GM12864 (cell line): Measurements from ENCODE around the gene ATF3.
"Not testable (repeated sequence)": the region's sequence is repeated elsewhere in the genome, so short reads cannot be mapped to it uniquely, and the experiment has no call there.

ENCODE experiments used
- DNase-seq: peaks from one replicate; pipeline ENCODE4 v3.0.0-alpha.2; 2011; ENCODE audit warnings: low read depth
- H3K4me3 ChIP-seq: 2 replicates; pipeline ENCODE4 v1.5.1; 2011; ENCODE audit warnings: mild to moderate bottlenecking, low read depth, low read length, control low read depth
- TF ChIP-seq, protein P1 (sequence below): IDR thresholded peaks from 2 replicates; pipeline ENCODE4 v1.5.1; 2011; ENCODE audit warnings: low read depth, mild to moderate bottlenecking, moderate library complexity, low read length, control low read depth, inconsistent platforms; ENCODE audit errors: missing control alignments

ATF3 gene

DNA sequence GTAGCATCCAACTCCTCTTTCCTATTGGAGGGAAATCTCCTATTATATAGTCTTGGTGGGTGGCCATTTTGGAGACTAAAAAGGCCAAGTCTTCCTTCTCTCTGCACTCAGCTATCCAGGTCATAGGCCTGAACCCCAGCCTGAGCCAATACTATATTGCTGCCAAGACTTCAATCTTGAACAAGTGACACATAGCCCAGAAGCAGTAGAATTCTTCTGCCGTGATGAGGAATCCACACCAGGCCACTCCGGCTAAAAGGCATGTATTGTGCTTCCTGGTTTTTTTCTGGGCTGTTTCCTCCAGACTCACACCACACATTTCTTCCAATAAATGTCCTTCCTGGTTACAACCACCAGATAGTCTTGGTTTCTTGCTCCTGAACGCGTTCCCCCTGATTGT lies 43.0 kb downstream of the ATF3 start:
- DNase-seq, result no peak
- no peak overlapping the region for H3K4me3 ChIP-seq
- TF ChIP-seq, protein P1, sequence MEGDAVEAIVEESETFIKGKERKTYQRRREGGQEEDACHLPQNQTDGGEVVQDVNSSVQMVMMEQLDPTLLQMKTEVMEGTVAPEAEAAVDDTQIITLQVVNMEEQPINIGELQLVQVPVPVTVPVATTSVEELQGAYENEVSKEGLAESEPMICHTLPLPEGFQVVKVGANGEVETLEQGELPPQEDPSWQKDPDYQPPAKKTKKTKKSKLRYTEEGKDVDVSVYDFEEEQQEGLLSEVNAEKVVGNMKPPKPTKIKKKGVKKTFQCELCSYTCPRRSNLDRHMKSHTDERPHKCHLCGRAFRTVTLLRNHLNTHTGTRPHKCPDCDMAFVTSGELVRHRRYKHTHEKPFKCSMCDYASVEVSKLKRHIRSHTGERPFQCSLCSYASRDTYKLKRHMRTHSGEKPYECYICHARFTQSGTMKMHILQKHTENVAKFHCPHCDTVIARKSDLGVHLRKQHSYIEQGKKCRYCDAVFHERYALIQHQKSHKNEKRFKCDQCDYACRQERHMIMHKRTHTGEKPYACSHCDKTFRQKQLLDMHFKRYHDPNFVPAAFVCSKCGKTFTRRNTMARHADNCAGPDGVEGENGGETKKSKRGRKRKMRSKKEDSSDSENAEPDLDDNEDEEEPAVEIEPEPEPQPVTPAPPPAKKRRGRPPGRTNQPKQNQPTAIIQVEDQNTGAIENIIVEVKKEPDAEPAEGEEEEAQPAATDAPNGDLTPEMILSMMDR, result no peak

DNA sequence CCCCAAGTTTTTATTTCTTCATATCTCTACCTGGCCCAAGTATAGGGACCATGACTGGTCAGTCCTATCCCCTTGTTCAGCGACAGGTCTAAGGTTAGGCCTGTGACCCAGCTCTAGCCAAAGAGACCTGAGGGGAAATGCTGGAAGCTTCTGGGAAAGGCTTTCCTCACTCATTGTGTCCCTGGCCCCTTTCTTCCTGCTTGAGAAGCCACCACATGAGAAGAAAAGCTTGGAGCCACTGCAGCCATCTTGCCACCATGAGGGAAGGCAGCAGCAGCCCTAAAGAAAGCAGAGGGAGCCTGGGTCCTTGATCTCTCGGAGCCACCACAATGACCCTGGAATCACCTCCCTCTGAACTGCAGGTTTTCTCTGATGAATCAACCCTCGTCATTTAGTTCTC lies 43.4 kb downstream of the ATF3 start:
- H3K4me3 ChIP-seq, result no peak overlapping the region
- no peak for DNase-seq
- TF ChIP-seq, protein P1, result no peak

- H3K4me3 ChIP-seq, result no peak overlapping the region
- no peak for DNase-seq
- TF ChIP-seq, protein P1, result no peak
Measured at GRCh38 chr1:212652609-212653008, 44.0 kb downstream of the ATF3 start.

GRCh38 chr1:212655668-212656440 lies 47.3 kb downstream of the ATF3 start:
- H3K4me3 ChIP-seq, result no peak overlapping the region
- TF ChIP-seq, protein P1, result no peak
- no peak for DNase-seq

- no peak for DNase-seq
- TF ChIP-seq, protein P1, result no peak
- H3K4me3 ChIP-seq, result no peak overlapping the region
Measured at GRCh38 chr1:212656730-212657129, 48.2 kb downstream of the ATF3 start.

DNA sequence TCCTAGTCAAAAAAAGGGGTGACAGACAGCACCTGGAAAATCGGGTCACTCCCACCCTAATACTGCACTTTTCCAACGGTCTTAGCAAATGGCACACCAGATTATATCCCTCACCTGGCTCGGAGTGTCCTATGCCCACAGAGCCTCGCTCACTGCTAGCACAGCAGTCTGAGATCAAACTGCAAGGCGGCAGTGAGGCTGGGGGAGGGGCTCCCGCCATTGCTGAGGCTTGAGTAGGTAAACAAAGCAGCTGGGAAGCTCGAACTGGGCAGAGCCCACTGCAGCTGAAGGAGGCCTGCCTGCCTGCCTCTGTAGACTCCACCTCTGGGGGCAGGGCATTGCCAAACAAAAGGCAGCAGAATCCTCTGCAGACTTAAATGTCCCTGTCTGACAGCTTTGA lies 49.7 kb downstream of the ATF3 start:
- not testable (repeated sequence) for DNase-seq, H3K4me3 ChIP-seq

- H3K4me3 ChIP-seq, result no peak overlapping the region
- no peak for DNase-seq
- TF ChIP-seq, protein P1, result no peak
Measured at GRCh38 chr1:212664409-212665199, 56.0 kb downstream of the ATF3 start.
